GM13976 (cell line): ENCODE data around the gene LPIN3.

Experiments used
- DNase-seq: peaks from one replicate; pipeline ENCODE4 v3.0.0; 2012; ENCODE audit warnings: low spot score
- CTCF ChIP-seq: IDR thresholded peaks from 2 replicates; pipeline ENCODE4 v1.5.1; 2012; ENCODE audit warnings: borderline replicate concordance, mild to moderate bottlenecking; ENCODE audit not compliant: insufficient read depth; ENCODE audit errors: extremely low read depth, missing control alignments, control extremely low read depth
- in situ Hi-C: fragments of 300-500 bp; cut with MboI; formaldehyde crosslinking; loops from one replicate; pipeline ENCODE4 v1.12.0; 2022; ENCODE audit warnings: low sequenced_read_pairs, mixed read lengths, inconsistent platforms; ENCODE audit not compliant: unreplicated experiment

The LPIN3 gene

GRCh38 chr20:41394931-41395666 lies 54.5 kb downstream of the LPIN3 start:
- DNase-seq, result no peak
- in situ Hi-C loops, result no loop called here
- TF ChIP-seq CTCF, result no peak

DNA sequence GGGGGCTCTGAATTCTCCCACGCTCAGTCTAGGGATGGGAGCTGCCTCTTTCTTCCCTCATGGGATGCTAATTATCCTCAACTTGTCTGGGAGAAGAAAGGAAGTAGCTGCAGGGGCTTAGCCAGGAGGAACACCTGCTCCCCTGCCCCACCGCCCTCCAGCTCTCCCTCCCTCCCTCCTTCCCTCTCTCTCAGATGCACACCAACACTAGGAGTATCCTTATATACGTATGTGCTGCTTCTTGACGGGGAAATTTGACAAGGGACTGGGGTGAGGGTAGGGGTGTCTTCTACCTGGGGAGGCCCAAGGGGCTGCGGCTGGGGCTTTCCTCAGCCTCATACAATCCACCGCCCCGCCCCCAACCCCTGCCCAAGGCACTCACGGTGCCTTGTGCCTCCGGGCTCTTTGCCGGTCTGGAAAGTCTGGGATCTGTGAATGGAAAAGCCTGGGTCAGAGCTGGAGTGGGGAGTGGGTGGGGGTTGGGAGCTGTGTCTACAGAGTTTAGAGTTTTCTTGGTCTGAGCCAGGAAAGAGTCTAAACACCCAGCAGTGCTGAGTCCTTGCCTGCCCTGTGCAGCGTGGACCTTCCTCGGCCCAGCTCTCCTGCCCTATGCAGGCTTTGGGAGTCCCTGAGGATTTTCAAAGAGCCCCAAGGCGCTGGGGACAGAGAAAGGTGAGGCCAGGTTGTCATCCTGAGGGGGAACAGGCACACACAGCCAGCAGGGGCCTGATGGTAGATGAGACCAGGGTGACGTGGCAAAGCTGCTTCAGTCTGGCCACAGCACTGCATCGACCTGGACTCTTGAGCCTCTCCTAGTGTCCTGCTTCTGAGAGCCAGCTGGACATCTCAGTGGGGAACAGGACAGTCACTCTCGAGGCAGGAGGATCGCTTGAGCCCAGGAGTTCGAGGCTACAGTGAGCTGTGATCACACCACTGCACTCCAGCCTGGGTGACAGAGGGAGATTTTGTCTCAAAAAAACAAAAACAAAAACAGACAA lies 55.3 kb downstream of the LPIN3 start:
- TF ChIP-seq CTCF, result no peak
- no peak for DNase-seq
- in situ Hi-C loops, result no loop called here

- no peak for DNase-seq
- TF ChIP-seq CTCF, result no peak
- in situ Hi-C loops, result no loop called here
Observed at GRCh38 chr20:41398408-41398807, 57.8 kb downstream of the LPIN3 start.

- DNase-seq, result no peak
- in situ Hi-C loops, result no loop called here
- TF ChIP-seq CTCF, result no peak
Observed at GRCh38 chr20:41403604-41404003, 63.0 kb downstream of the LPIN3 start.

DNA sequence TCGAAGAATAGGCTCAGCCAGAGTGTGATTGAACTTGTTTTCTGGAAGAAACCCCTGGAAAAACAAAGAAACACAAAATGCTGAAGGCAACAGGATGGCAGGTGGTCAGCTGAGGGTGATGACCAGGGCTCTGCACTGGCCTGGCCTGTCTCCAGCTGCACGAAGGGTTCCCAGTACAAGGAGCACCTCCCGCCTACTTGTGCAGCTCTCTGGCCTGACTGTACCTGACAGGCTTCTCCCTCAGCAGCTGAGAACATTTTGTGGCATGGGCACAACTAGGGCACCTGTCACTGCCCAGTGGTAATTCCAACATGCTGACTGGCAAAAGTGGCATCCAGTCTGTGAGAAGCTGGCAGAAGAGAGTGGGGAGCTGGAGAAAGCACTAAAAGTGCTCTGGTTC lies 64.8 kb downstream of the LPIN3 start:
- TF ChIP-seq CTCF, result no peak
- in situ Hi-C loops, result no loop called here

DNA sequence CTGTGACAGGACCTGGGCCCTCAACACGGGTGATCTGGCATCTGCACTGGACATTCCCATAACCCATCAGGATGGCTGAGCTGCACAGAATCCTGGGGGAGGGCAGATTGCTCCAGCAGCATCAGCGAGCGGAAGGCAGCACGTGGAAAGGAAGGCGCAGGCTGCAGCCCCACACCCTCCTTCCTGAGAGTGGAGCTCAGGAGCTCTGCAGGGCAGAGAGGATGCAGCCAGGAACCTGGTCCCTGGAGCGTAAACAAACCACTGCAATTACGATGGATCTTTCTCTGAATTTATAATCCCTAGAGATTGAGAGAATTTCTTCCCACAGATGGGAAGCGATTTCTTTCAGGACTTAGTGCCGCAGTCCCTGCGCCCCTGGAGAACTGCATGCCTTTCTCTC lies 65.7 kb downstream of the LPIN3 start:
- no peak for TF ChIP-seq CTCF
- in situ Hi-C loops, result no loop called here

More for the DNA sequence above, 64.8 kb downstream of the LPIN3 start:
- DNase-seq, result no peak

More for the DNA sequence above, 65.7 kb downstream of the LPIN3 start:
- DNase-seq, result no peak
